Measurements from ENCODE around the gene CHRDL2. TPM values are rescaled to one million over a fixed set of nuclear protein-coding genes. Genes with fewer than 3 reads are reported as not detected.

The CHRDL2 gene
- total RNA-seq, 2 experiments from 2014 or later, result not detected

GRCh38 chr11:74681686-74682651 is 49.3 kb downstream of the CHRDL2 start:
- ATAC-seq (no peak), DNase-seq (no peak)
- Mint-ChIP-seq H3K4me3 (no peak overlapping the region), H3K27me3 (peaks cover 13% of the 10 kb centered on the region), H3K36me3 (ENCODE audit: low read depth) (no peaks in the 10 kb centered on the region), H3K9me3 (no peaks in the 10 kb centered on the region), H3K4me1 (ENCODE audit: low read depth) (no peaks in the 10 kb centered on the region), H3K27ac (no peak overlapping the region)
- intact Hi-C loops (cut with micrococcal nuclease), result no loop called here
- ChIA-PET POLR2A (no interaction called here), CTCF (interaction anchor here (1.6 to 8.2 kb wide), 2 partner anchors 11 to 19 kb away, joined by 5 to 54 read pairs; no protein-coding TSS in a partner anchor)
- no peak for TF ChIP-seq CTCF (IDR thresholded peaks at IDR 0.05)

GRCh38 chr11:74680703-74681531 is 50.3 kb downstream of the CHRDL2 start:
- ChIA-PET CTCF (interaction anchor here (8.2 kb wide), 1 partner anchor 20 kb away, joined by 54 read pairs; no protein-coding TSS in a partner anchor), POLR2A (no interaction called here)
- TF ChIP-seq CTCF (IDR thresholded peaks at IDR 0.05), result no peak
- H3K36me3 Mint-ChIP-seq (ENCODE audit: low read depth), result no peaks in the 10 kb centered on the region
- ATAC-seq (no peak), DNase-seq (no peak)
- no peaks in the 10 kb centered on the region for H3K9me3 Mint-ChIP-seq
- H3K4me3 Mint-ChIP-seq, result no peak overlapping the region
- H3K27ac Mint-ChIP-seq, result no peak overlapping the region
- no peaks in the 10 kb centered on the region for H3K4me1 Mint-ChIP-seq (ENCODE audit: low read depth)
- intact Hi-C loops (cut with micrococcal nuclease), result no loop called here
- H3K27me3 Mint-ChIP-seq, result peaks cover 13% of the 10 kb centered on the region

- ATAC-seq, result no peak
- no peak overlapping the region for H3K4me3 Mint-ChIP-seq
- intact Hi-C loops (cut with micrococcal nuclease), result no loop called here
- H3K27ac Mint-ChIP-seq, result no peak overlapping the region
- no peaks in the 10 kb centered on the region for H3K9me3 Mint-ChIP-seq
- H3K27me3 Mint-ChIP-seq, result peaks cover 13% of the 10 kb centered on the region
- no peak for DNase-seq
- H3K4me1 Mint-ChIP-seq (ENCODE audit: low read depth), result no peaks in the 10 kb centered on the region
- POLR2A ChIA-PET, result no interaction called here
- CTCF ChIA-PET, result interaction anchor here (8.2 kb wide), 1 partner anchor 21 kb away, joined by 54 read pairs; no protein-coding TSS in a partner anchor
- no peak for TF ChIP-seq CTCF (IDR thresholded peaks at IDR 0.05)
- no peaks in the 10 kb centered on the region for H3K36me3 Mint-ChIP-seq (ENCODE audit: low read depth)
These were observed 51.1 kb downstream of the CHRDL2 start for GRCh38 chr11:74680035-74680671.

- ChIA-PET POLR2A (no interaction called here), CTCF (interaction anchor here (8.2 kb wide), 1 partner anchor 22 kb away, joined by 54 read pairs; no protein-coding TSS in a partner anchor)
- Mint-ChIP-seq H3K27ac (no peak overlapping the region), H3K36me3 (ENCODE audit: low read depth) (no peaks in the 10 kb centered on the region), H3K9me3 (no peaks in the 10 kb centered on the region), H3K4me3 (no peak overlapping the region), H3K27me3 (peaks cover 13% of the 10 kb centered on the region), H3K4me1 (ENCODE audit: low read depth) (no peaks in the 10 kb centered on the region)
- DNase-seq (no peak), ATAC-seq (no peak)
- no peak for TF ChIP-seq CTCF (IDR thresholded peaks at IDR 0.05)
- intact Hi-C loops (cut with micrococcal nuclease), result no loop called here
These were observed 51.7 kb downstream of the CHRDL2 start for GRCh38 chr11:74679513-74679865.

All from activated CD8-positive, alpha-beta T cell treated with anti-CD3 and anti-CD28 coated beads for 36 hours (primary cell).